Progenitor cell of endocrine pancreas (in vitro differentiated cells): ENCODE data around the gene PRDM4. TPM values are rescaled to one million over a fixed set of nuclear protein-coding genes. Genes with fewer than 3 reads are reported as not detected.

ENCODE experiments used
- DNase-seq: peaks from one replicate; pipeline ENCODE4 v3.0.0; 2021; ENCODE audit warnings: low spot score; ENCODE audit not compliant: unreplicated experiment
- H3K27ac Mint-ChIP-seq: 2 replicates; pipeline ENCODE4 v1.8.0; 2021; ENCODE audit warnings: mild to moderate bottlenecking, moderate library complexity, mixed read lengths
- H3K27me3 Mint-ChIP-seq: 2 replicates; pipeline ENCODE4 v1.8.0; 2021; ENCODE audit warnings: mixed read lengths
- H3K36me3 Mint-ChIP-seq: 2 replicates; pipeline ENCODE4 v1.8.0; 2022; ENCODE audit warnings: mixed read lengths; ENCODE audit not compliant: insufficient read depth
- H3K4me1 Mint-ChIP-seq: 2 replicates; pipeline ENCODE4 v1.8.0; 2021; ENCODE audit warnings: low read depth, mixed read lengths
- H3K4me3 Mint-ChIP-seq: 2 replicates; pipeline ENCODE4 v1.8.0; 2021; ENCODE audit warnings: low read depth, mild to moderate bottlenecking, moderate library complexity, mixed read lengths
- H3K9me3 Mint-ChIP-seq: 2 replicates; pipeline ENCODE4 v1.8.0; 2021; ENCODE audit warnings: low read depth, mixed read lengths
- total RNA-seq: library from RNA; stranded (reverse); gene quantifications from 2 replicates; pipeline ENCODE4 v1.2.1, GENCODE V29; 2021
- TF ChIP-seq, protein P1 (sequence below): fragments of 200-600 bp; sonication (generic); IDR thresholded peaks from one replicate; pipeline ENCODE4 v1.5.0; 2021; ENCODE audit warnings: antibody characterized with exemption, mild to moderate bottlenecking; ENCODE audit not compliant: unreplicated experiment

PRDM4 gene
- total RNA-seq, 1 donor from 2014 or later = 34.0 TPM

DNA sequence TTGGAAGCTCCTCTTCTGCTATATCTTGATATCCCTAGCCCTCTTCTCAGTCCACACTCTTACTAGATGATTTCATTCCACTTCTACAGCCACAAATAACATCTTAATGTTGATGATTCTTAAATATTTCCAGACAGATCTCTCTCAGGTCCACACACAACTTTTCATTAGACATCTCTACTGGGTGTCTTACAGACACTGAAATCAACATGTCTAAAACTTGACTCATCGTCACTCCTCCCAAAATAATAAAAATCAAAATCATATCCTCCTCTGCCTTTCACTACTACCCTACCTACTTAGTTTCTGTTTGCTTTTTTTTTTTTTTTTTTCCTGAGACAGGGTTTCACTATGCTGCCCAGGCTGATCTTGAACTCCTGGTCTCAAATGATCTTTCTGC, 11.9 kb downstream of the PRDM4 start:
- H3K27me3 Mint-ChIP-seq = no peaks in the 10 kb centered on the region
- peaks cover 19% of the 10 kb centered on the region for H3K36me3 Mint-ChIP-seq
- no peaks in the 10 kb centered on the region for H3K4me1 Mint-ChIP-seq
- TF ChIP-seq, protein P1, sequence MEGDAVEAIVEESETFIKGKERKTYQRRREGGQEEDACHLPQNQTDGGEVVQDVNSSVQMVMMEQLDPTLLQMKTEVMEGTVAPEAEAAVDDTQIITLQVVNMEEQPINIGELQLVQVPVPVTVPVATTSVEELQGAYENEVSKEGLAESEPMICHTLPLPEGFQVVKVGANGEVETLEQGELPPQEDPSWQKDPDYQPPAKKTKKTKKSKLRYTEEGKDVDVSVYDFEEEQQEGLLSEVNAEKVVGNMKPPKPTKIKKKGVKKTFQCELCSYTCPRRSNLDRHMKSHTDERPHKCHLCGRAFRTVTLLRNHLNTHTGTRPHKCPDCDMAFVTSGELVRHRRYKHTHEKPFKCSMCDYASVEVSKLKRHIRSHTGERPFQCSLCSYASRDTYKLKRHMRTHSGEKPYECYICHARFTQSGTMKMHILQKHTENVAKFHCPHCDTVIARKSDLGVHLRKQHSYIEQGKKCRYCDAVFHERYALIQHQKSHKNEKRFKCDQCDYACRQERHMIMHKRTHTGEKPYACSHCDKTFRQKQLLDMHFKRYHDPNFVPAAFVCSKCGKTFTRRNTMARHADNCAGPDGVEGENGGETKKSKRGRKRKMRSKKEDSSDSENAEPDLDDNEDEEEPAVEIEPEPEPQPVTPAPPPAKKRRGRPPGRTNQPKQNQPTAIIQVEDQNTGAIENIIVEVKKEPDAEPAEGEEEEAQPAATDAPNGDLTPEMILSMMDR = no peak
- no peak overlapping the region for H3K27ac Mint-ChIP-seq
- no peaks in the 10 kb centered on the region for H3K9me3 Mint-ChIP-seq
- no peak for DNase-seq
- H3K4me3 Mint-ChIP-seq = no peak overlapping the region

DNA sequence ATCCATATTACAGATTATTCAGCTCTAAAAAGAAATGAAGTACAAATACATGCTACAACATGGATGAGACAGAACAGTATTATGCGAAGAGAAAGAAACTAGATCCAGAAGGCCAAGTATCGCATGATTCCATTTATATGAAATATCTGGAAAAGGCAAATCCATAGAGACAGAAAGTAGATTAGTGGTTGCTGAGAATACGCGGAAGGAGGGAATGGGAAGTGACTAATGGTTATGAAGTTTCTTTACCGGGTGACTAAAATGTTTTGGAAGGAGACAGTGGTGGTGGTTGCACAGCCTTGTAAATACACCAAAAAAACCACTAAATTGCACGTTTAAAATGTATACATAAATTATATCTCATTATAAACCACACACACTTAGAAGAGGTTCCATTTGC, 12.5 kb downstream of the PRDM4 start:
- H3K36me3 Mint-ChIP-seq = peaks cover 19% of the 10 kb centered on the region
- H3K27me3 Mint-ChIP-seq = no peaks in the 10 kb centered on the region
- H3K27ac Mint-ChIP-seq = no peak overlapping the region
- H3K9me3 Mint-ChIP-seq = no peaks in the 10 kb centered on the region
- TF ChIP-seq, protein P1 = no peak
- H3K4me1 Mint-ChIP-seq = no peaks in the 10 kb centered on the region
- no peak overlapping the region for H3K4me3 Mint-ChIP-seq
- no peak for DNase-seq

DNA sequence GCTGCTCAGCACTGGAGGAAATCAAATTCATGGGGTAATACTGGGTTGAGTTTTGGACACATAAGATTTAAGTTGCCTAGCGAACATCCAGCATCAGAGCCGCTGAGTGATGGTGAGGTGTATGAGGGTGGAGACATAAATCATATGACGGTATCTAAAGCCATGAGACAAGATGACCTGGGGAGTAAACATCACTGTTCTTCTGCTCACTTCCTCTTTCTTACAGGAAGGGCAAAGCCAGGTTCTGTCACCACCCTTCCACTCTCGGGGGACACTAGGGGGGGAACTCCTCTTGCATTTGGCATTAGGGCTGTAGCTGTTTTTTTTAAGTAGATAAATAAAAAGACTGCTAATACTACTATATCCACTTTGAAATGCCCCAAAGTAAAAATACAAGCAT, 24.0 kb downstream of the PRDM4 start:
- Mint-ChIP-seq H3K4me1 (no peaks in the 10 kb centered on the region), H3K36me3 (peaks cover 38% of the 10 kb centered on the region), H3K27ac (no peak overlapping the region), H3K27me3 (no peaks in the 10 kb centered on the region), H3K9me3 (no peaks in the 10 kb centered on the region), H3K4me3 (no peak overlapping the region)
- TF ChIP-seq, protein P1 = no peak
- no peak for DNase-seq

DNA sequence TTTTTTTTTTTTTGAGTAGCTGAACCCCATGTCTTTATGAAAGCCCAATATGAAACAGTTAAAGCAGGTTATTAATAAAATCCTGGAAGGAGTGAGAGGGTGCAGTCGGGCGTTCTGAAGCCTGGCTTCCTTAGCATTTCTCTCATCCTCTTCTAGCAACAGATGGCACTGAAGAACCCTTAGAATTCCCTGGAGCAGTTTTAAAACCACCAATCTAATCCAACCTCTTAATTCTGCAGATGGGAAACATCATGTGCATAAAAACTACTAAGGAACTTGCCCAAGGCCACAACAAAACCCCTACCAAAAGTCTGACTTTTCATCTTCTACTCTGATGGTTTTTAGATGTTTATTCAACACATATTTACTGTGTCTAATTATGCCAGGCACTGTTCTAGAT, 25.2 kb downstream of the PRDM4 start:
- TF ChIP-seq, protein P1 = no peak
- no peaks in the 10 kb centered on the region for H3K27me3 Mint-ChIP-seq
- no peaks in the 10 kb centered on the region for H3K9me3 Mint-ChIP-seq
- peaks cover 33% of the 10 kb centered on the region for H3K36me3 Mint-ChIP-seq
- H3K27ac Mint-ChIP-seq = no peak overlapping the region
- peaks cover 1% of the 10 kb centered on the region for H3K4me1 Mint-ChIP-seq
- DNase-seq = no peak
- no peak overlapping the region for H3K4me3 Mint-ChIP-seq

DNA sequence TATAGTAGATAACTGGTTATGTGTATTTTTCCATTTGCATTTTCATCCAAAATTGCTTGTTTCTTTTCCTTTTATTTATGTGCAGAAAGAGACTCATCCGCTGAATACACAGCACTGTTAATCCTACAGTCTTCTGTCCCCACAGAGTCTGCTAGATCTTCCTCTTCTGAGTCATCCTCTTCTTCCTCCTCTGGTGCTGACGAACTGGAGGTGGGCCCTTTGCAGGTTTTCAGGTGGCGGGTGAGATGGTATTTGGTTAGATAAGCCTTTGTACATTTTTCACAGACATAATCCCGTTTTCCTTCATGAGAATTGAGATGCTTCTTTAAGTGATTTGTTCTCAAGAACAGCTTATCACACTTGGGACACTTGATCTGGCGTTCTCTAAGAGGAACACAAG, 26.8 kb downstream of the PRDM4 start:
- no peaks in the 10 kb centered on the region for H3K27me3 Mint-ChIP-seq
- TF ChIP-seq, protein P1 = no peak
- no peak overlapping the region for H3K27ac Mint-ChIP-seq
- peaks cover 29% of the 10 kb centered on the region for H3K36me3 Mint-ChIP-seq
- H3K9me3 Mint-ChIP-seq = no peaks in the 10 kb centered on the region
- DNase-seq = no peak
- no peak overlapping the region for H3K4me3 Mint-ChIP-seq
- H3K4me1 Mint-ChIP-seq = peaks cover 2% of the 10 kb centered on the region
